ENCODE data around the gene TEX29.

GRCh38 chr13:111324736-111325135 lies 4.3 kb downstream of the TEX29 start:
- TF ChIP-seq, protein P1, sequence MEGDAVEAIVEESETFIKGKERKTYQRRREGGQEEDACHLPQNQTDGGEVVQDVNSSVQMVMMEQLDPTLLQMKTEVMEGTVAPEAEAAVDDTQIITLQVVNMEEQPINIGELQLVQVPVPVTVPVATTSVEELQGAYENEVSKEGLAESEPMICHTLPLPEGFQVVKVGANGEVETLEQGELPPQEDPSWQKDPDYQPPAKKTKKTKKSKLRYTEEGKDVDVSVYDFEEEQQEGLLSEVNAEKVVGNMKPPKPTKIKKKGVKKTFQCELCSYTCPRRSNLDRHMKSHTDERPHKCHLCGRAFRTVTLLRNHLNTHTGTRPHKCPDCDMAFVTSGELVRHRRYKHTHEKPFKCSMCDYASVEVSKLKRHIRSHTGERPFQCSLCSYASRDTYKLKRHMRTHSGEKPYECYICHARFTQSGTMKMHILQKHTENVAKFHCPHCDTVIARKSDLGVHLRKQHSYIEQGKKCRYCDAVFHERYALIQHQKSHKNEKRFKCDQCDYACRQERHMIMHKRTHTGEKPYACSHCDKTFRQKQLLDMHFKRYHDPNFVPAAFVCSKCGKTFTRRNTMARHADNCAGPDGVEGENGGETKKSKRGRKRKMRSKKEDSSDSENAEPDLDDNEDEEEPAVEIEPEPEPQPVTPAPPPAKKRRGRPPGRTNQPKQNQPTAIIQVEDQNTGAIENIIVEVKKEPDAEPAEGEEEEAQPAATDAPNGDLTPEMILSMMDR (IDR thresholded peaks at IDR 0.05), result no peak
- TF ChIP-seq POLR2A (IDR thresholded peaks at IDR 0.05), result no peak

Measured in testis (tissue), 2 donors.